Panc1 (cell line): ENCODE data around the gene CFP.

Source experiments
- POLR2AphosphoS5 ChIP-seq: IDR thresholded peaks from 2 replicates; pipeline ENCODE4 v1.6.1; 2012; ENCODE audit warnings: mild to moderate bottlenecking, low read depth, low read length, moderate library complexity
- TF ChIP-seq, protein P1 (sequence below): fragments of 450-650 bp; IDR thresholded peaks from 2 replicates; pipeline ENCODE4 v1.5.1; 2017; ENCODE audit warnings: mild to moderate bottlenecking

GRCh38 chrX:47621851-47622250 lies 7.9 kb downstream of the CFP start:
- TF ChIP-seq, protein P1, sequence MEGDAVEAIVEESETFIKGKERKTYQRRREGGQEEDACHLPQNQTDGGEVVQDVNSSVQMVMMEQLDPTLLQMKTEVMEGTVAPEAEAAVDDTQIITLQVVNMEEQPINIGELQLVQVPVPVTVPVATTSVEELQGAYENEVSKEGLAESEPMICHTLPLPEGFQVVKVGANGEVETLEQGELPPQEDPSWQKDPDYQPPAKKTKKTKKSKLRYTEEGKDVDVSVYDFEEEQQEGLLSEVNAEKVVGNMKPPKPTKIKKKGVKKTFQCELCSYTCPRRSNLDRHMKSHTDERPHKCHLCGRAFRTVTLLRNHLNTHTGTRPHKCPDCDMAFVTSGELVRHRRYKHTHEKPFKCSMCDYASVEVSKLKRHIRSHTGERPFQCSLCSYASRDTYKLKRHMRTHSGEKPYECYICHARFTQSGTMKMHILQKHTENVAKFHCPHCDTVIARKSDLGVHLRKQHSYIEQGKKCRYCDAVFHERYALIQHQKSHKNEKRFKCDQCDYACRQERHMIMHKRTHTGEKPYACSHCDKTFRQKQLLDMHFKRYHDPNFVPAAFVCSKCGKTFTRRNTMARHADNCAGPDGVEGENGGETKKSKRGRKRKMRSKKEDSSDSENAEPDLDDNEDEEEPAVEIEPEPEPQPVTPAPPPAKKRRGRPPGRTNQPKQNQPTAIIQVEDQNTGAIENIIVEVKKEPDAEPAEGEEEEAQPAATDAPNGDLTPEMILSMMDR, result no peak
- no peak for TF ChIP-seq POLR2AphosphoS5
